WERI-Rb-1 (cell line): ENCODE results near the gene SLC35A5.
A peak's percentile ranks its signal among the peaks of the same experiment; 100 is the strongest.

Experiments
- DNase-seq: peaks from one replicate; pipeline ENCODE4 v3.0.0-alpha.2; 2020
- H3K27ac ChIP-seq: fragments of 250-450 bp; sonication (Bioruptor Pico); 2 replicates; pipeline ENCODE4 v1.5.1; 2020; ENCODE audit warnings: mild to moderate bottlenecking, moderate library complexity
- H3K27me3 ChIP-seq: fragments of 250-450 bp; sonication (Bioruptor Pico); 2 replicates; pipeline ENCODE4 v1.5.1; 2021; ENCODE audit warnings: mild to moderate bottlenecking, low read depth, moderate library complexity; ENCODE audit not compliant: insufficient read depth, severe bottlenecking
- H3K36me3 ChIP-seq: fragments of 250-450 bp; sonication (Bioruptor Pico); 2 replicates; pipeline ENCODE4 v1.5.1; 2020; ENCODE audit warnings: mild to moderate bottlenecking, moderate library complexity
- H3K4me3 ChIP-seq: 2 replicates; pipeline ENCODE4 v1.5.1; 2011; ENCODE audit warnings: low read depth, mild to moderate bottlenecking, control low read depth, low read length
- H3K9me3 ChIP-seq: fragments of 250-450 bp; sonication (Bioruptor Pico); 2 replicates; pipeline ENCODE4 v1.5.1; 2021; ENCODE audit warnings: mild to moderate bottlenecking, moderate library complexity; ENCODE audit not compliant: severe bottlenecking
- TF ChIP-seq, protein P1 (sequence below): IDR thresholded peaks from 2 replicates; pipeline ENCODE4 v1.5.1; 2011; ENCODE audit warnings: low read depth, mild to moderate bottlenecking, control low read depth, inconsistent platforms, low read length

Gene SLC35A5

DNA sequence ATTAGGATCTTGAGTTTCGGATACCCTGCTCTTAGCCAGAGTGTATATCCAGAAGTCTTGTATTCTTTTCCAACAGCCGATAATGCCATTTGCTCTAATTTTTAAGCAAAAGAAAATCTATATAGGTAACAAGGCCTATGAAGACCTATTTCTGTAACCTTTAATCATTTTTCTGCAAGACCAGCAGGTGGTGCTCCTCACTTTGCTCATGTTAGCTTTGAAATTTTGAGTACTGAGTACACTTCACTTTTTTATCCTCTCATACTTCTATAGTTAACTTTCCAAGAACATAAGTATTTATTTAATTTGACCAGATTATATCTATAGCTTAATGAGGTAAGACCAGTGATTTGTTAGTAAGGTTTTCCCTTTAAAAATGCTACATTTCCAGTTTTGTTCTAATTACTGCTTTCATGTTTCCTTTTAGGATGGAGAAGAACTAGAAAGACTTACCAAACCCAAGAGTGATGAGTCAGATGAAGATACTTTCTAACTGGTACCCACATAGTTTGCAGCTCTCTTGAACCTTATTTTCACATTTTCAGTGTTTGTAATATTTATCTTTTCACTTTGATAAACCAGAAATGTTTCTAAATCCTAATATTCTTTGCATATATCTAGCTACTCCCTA, 20.5 kb downstream of the SLC35A5 start:
- Histone ChIP-seq H3K9me3 (no peaks in the 10 kb centered on the region), H3K27me3 (no peaks in the 10 kb centered on the region), H3K27ac (no peak overlapping the region), H3K4me3 (no peak overlapping the region), H3K36me3 (peaks cover 17% of the 10 kb centered on the region)
- TF ChIP-seq, protein P1, sequence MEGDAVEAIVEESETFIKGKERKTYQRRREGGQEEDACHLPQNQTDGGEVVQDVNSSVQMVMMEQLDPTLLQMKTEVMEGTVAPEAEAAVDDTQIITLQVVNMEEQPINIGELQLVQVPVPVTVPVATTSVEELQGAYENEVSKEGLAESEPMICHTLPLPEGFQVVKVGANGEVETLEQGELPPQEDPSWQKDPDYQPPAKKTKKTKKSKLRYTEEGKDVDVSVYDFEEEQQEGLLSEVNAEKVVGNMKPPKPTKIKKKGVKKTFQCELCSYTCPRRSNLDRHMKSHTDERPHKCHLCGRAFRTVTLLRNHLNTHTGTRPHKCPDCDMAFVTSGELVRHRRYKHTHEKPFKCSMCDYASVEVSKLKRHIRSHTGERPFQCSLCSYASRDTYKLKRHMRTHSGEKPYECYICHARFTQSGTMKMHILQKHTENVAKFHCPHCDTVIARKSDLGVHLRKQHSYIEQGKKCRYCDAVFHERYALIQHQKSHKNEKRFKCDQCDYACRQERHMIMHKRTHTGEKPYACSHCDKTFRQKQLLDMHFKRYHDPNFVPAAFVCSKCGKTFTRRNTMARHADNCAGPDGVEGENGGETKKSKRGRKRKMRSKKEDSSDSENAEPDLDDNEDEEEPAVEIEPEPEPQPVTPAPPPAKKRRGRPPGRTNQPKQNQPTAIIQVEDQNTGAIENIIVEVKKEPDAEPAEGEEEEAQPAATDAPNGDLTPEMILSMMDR, result peak; percentile 32
- DNase-seq, result peak; percentile 9

DNA sequence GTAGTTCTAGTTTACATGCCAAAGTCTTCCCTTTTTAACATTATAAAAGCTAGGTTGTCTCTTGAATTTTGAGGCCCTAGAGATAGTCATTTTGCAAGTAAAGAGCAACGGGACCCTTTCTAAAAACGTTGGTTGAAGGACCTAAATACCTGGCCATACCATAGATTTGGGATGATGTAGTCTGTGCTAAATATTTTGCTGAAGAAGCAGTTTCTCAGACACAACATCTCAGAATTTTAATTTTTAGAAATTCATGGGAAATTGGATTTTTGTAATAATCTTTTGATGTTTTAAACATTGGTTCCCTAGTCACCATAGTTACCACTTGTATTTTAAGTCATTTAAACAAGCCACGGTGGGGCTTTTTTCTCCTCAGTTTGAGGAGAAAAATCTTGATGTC, 21.3 kb downstream of the SLC35A5 start:
- Histone ChIP-seq H3K27me3 (no peaks in the 10 kb centered on the region), H3K27ac (no peak overlapping the region), H3K9me3 (no peaks in the 10 kb centered on the region), H3K4me3 (no peak overlapping the region), H3K36me3 (peaks cover 20% of the 10 kb centered on the region)
- TF ChIP-seq, protein P1, result no peak
- no peak for DNase-seq

DNA sequence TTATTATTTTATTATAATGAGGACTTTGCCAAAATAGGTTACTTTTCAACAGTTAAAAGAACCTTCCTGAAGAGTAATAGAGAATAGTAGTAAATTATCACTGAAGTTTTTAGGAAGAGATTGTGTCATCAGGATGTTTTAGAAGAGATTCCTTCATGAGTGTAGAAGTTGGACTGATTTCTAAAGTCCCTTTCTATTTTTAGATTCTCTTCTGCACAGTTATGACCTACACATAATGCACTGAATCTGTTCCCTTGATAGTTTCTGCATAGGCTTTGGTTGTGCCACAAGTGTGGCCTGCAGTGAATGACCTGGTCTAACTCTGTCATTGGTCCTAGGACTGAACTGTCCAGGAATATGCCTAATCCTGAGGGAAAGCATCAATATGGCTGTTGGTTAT, 23.9 kb downstream of the SLC35A5 start:
- H3K36me3 ChIP-seq, result peaks cover 20% of the 10 kb centered on the region
- no peak overlapping the region for H3K27ac ChIP-seq
- H3K27me3 ChIP-seq, result no peaks in the 10 kb centered on the region
- no peaks in the 10 kb centered on the region for H3K9me3 ChIP-seq
- TF ChIP-seq, protein P1, result no peak
- H3K4me3 ChIP-seq, result no peak overlapping the region
- DNase-seq, result no peak

DNA sequence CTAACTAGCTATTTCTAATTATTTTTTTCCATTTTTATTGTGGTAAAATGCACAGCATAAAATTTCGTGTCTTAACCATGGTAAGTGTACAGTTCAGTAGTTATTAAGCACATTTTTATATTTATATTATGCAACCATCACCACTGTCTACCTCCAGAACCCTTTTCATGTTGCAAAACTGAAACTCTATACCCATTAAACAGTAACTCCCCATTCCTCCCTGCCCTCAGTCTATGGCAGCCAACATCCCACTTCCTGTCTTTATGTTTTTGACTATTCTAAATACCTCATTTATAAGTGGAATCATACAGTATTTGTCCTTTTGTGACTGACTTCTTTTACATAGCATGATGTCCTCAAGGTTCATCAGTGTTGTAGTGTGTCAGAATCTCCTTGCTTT, 25.5 kb downstream of the SLC35A5 start:
- TF ChIP-seq, protein P1, result no peak
- no peaks in the 10 kb centered on the region for H3K9me3 ChIP-seq
- H3K36me3 ChIP-seq, result peaks cover 20% of the 10 kb centered on the region
- no peak for DNase-seq
- no peak overlapping the region for H3K4me3 ChIP-seq
- no peak overlapping the region for H3K27ac ChIP-seq
- H3K27me3 ChIP-seq, result no peaks in the 10 kb centered on the region

DNA sequence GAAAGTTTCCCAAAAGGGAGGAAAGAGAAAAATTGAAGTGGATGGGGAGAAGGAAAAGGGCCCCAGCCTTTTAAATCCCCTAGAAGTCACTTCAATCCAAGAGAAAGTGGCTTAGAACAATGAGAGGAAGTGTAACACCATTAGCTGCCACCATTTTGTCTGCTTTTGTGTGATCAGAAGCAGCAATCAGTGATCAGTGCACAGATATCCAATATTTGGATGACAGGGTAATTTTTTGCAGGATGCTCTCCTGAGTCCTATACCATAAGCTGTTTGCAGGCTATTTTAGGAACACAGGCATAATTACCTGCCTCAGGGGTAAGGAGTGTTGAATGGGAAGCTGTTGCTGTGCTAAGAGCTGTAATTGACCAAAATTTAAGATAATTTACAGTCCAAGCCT, 31.4 kb downstream of the SLC35A5 start:
- Histone ChIP-seq H3K27ac (no peak overlapping the region), H3K27me3 (no peaks in the 10 kb centered on the region), H3K4me3 (no peak overlapping the region), H3K9me3 (no peaks in the 10 kb centered on the region), H3K36me3 (no peaks in the 10 kb centered on the region; the same call in none of the 2 replicates)
- DNase-seq, result no peak
- TF ChIP-seq, protein P1, result no peak

DNA sequence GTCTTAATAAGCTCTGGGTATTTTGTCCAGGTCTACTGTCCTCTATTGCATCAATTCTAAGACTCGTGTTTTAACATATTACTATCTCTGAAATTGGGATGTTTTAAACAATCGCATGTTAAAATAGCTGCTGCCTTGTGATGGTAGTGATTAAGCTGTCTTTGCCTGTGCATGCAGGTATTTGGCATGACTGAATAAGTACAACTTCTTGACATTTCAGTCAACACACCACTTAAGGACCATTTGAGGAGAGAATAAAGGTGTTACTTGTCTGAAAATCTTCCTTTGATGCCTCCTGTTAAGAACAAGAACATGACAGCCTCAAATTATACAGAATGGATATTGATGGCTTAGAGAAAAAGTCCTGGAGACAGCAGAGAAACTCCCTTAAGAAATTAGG, 33.0 kb downstream of the SLC35A5 start:
- Histone ChIP-seq H3K27ac (no peak overlapping the region), H3K27me3 (no peaks in the 10 kb centered on the region), H3K9me3 (no peaks in the 10 kb centered on the region), H3K4me3 (no peak overlapping the region), H3K36me3 (no peaks in the 10 kb centered on the region; the same call in 1 of the 2 replicates)
- DNase-seq, result no peak
- TF ChIP-seq, protein P1, result no peak
